ENCODE data around the gene KRTAP1-4. TPM values are rescaled to one million over a fixed set of nuclear protein-coding genes. Genes with fewer than 3 reads are reported as not detected.

Gene KRTAP1-4
- total and polyA plus RNA-seq, 7 experiments from 2014 or later: not detected

GRCh38 chr17:41016578-41017215 lies 13.3 kb downstream of the KRTAP1-4 start:
- Mint-ChIP-seq H3K27ac (no peak overlapping the region), H3K4me1 (no peaks in the 10 kb centered on the region), H3K36me3 (peaks cover 0 to 4% (median 0%) of the 10 kb centered on the region in 5 donors), H3K4me3 (no peak overlapping the region), H3K9me3 (peaks cover 0 to 5% (median 0%) of the 10 kb centered on the region in 11 donors), H3K27me3 (peaks cover 0 to 7% (median 6%) of the 10 kb centered on the region in 5 donors)
- ATAC-seq (no peak), DNase-seq (no peak)
- no peaks in the 10 kb centered on the region for H3K4me1 ChIP-seq (ENCODE audit: control insufficient read depth in 2 of 2, insufficient read depth in 2 of 2, low read length in 2 of 2)
- CTCF ChIA-PET: no interaction called here
- no peaks in the 10 kb centered on the region for H3K27me3 ChIP-seq (ENCODE audit: control insufficient read depth in 2 of 2, insufficient read depth in 2 of 2, low read length in 2 of 2)
- no peaks in the 10 kb centered on the region for H3K9me3 ChIP-seq (ENCODE audit: control insufficient read depth in 2 of 3, low read length in 3 of 3)
- H3K4me3 ChIP-seq (ENCODE audit: low read length): no peak overlapping the region
- POLR2A ChIA-PET: no interaction called here
- no peaks in the 10 kb centered on the region for H3K36me3 ChIP-seq (ENCODE audit: control insufficient read depth in 2 of 3, insufficient read depth in 3 of 3, low read length in 3 of 3)
- no peak overlapping the region for H3K27ac ChIP-seq (ENCODE audit: low read depth, low read length)
- intact Hi-C loops (cut with micrococcal nuclease): no loop called here

- H3K4me1 ChIP-seq (ENCODE audit: control insufficient read depth in 2 of 2, insufficient read depth in 2 of 2, low read length in 2 of 2): no peaks in the 10 kb centered on the region
- no peak overlapping the region for H3K27ac ChIP-seq (ENCODE audit: low read depth, low read length)
- DNase-seq (no peak), ATAC-seq (no peak)
- POLR2A ChIA-PET: no interaction called here
- Mint-ChIP-seq H3K27me3 (peaks cover 0 to 6% (median 3%) of the 10 kb centered on the region in 5 donors), H3K9me3 (no peaks in the 10 kb centered on the region), H3K27ac (no peak overlapping the region), H3K4me3 (no peak overlapping the region), H3K4me1 (no peaks in the 10 kb centered on the region), H3K36me3 (no peaks in the 10 kb centered on the region)
- no peaks in the 10 kb centered on the region for H3K9me3 ChIP-seq (ENCODE audit: control insufficient read depth in 2 of 3, low read length in 3 of 3)
- CTCF ChIA-PET: no interaction called here
- H3K36me3 ChIP-seq (ENCODE audit: control insufficient read depth in 2 of 3, insufficient read depth in 3 of 3, low read length in 3 of 3): no peaks in the 10 kb centered on the region
- H3K4me3 ChIP-seq (ENCODE audit: low read length): no peak overlapping the region
- intact Hi-C loops (cut with micrococcal nuclease): no loop called here
- no peaks in the 10 kb centered on the region for H3K27me3 ChIP-seq (ENCODE audit: control insufficient read depth in 2 of 2, insufficient read depth in 2 of 2, low read length in 2 of 2)
Measured at GRCh38 chr17:41015454-41015853, 14.5 kb downstream of the KRTAP1-4 start.

DNA sequence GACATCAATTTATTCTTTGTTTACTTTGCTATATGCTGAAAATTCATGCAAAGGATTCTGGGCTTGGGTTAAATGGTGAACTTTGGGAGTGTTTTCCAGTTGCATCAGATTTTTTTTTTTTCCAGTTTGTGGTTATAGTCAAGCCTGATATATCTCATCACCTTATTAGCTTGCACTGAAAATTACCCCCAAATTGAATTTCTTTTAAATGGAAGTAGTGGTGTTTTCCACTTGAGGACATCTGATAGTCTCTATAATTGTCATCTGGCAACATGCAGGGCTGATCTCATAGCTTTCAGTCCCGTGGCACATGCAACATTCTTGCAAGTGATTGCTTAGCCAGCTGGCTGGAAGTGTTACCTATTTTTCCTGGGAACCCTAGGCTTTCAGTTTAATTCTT lies 16.4 kb downstream of the KRTAP1-4 start:
- H3K36me3 ChIP-seq (ENCODE audit: control insufficient read depth in 2 of 3, insufficient read depth in 3 of 3, low read length in 3 of 3): no peaks in the 10 kb centered on the region
- H3K4me1 ChIP-seq (ENCODE audit: control insufficient read depth in 2 of 2, insufficient read depth in 2 of 2, low read length in 2 of 2): no peaks in the 10 kb centered on the region
- DNase-seq: no peak
- Mint-ChIP-seq H3K4me3 (no peak overlapping the region), H3K9me3 (no peaks in the 10 kb centered on the region), H3K36me3 (no peaks in the 10 kb centered on the region), H3K27ac (no peak overlapping the region), H3K27me3 (peaks cover 0 to 6% (median 3%) of the 10 kb centered on the region in 5 donors), H3K4me1 (no peaks in the 10 kb centered on the region)
- H3K27me3 ChIP-seq (ENCODE audit: control insufficient read depth in 2 of 2, insufficient read depth in 2 of 2, low read length in 2 of 2): no peaks in the 10 kb centered on the region
- H3K27ac ChIP-seq (ENCODE audit: low read depth, low read length): no peak overlapping the region
- POLR2A ChIA-PET: no interaction called here
- CTCF ChIA-PET: interaction anchor here (0.7 kb wide), 2 partner anchors 13 to 103 kb away, joined by 3 read pairs; no protein-coding TSS in a partner anchor
- ATAC-seq: no peak
- no peaks in the 10 kb centered on the region for H3K9me3 ChIP-seq (ENCODE audit: control insufficient read depth in 2 of 3, low read length in 3 of 3)
- no peak overlapping the region for H3K4me3 ChIP-seq (ENCODE audit: low read length)
- intact Hi-C loops (cut with micrococcal nuclease): no loop called here

- H3K9me3 Mint-ChIP-seq: no peaks in the 10 kb centered on the region
- Histone ChIP-seq H3K4me3 (ENCODE audit: low read length) (no peak overlapping the region), H3K27me3 (ENCODE audit: control insufficient read depth in 2 of 2, insufficient read depth in 2 of 2, low read length in 2 of 2) (no peaks in the 10 kb centered on the region), H3K9me3 (ENCODE audit: control insufficient read depth in 2 of 3, low read length in 3 of 3) (no peaks in the 10 kb centered on the region), H3K27ac (ENCODE audit: low read depth, low read length) (no peak overlapping the region), H3K36me3 (ENCODE audit: control insufficient read depth in 2 of 3, insufficient read depth in 3 of 3, low read length in 3 of 3) (no peaks in the 10 kb centered on the region), H3K4me1 (ENCODE audit: control insufficient read depth in 2 of 2, insufficient read depth in 2 of 2, low read length in 2 of 2) (no peaks in the 10 kb centered on the region)
- CTCF ChIA-PET: interaction anchor here (0.7 kb wide), 1 partner anchor 102 kb away, joined by 3 read pairs; no protein-coding TSS in a partner anchor
- POLR2A ChIA-PET: no interaction called here
- DNase-seq (no peak), ATAC-seq (no peak)
- intact Hi-C loops (cut with micrococcal nuclease): no loop called here
- no peak overlapping the region for H3K4me3 Mint-ChIP-seq
- no peaks in the 10 kb centered on the region for H3K4me1 Mint-ChIP-seq
- H3K27ac Mint-ChIP-seq: no peak overlapping the region
- no peaks in the 10 kb centered on the region for H3K36me3 Mint-ChIP-seq
- H3K27me3 Mint-ChIP-seq: peaks cover 0 to 6% (median 3%) of the 10 kb centered on the region in 5 donors
Measured at GRCh38 chr17:41013181-41013580, 16.8 kb downstream of the KRTAP1-4 start.

GRCh38 chr17:41012326-41013120 lies 17.5 kb downstream of the KRTAP1-4 start:
- CTCF ChIA-PET: no interaction called here

GRCh38 chr17:41010441-41010840 lies 19.6 kb downstream of the KRTAP1-4 start:
- Mint-ChIP-seq H3K4me3 (no peak overlapping the region), H3K4me1 (no peaks in the 10 kb centered on the region), H3K9me3 (no peaks in the 10 kb centered on the region), H3K27ac (no peak overlapping the region), H3K27me3 (peaks cover 0 to 5% (median 4%) of the 10 kb centered on the region in 5 donors), H3K36me3 (no peaks in the 10 kb centered on the region)
- Histone ChIP-seq H3K27ac (ENCODE audit: low read depth, low read length) (no peak overlapping the region), H3K9me3 (ENCODE audit: control insufficient read depth in 2 of 3, low read length in 3 of 3) (no peaks in the 10 kb centered on the region), H3K4me1 (ENCODE audit: control insufficient read depth in 2 of 2, insufficient read depth in 2 of 2, low read length in 2 of 2) (no peaks in the 10 kb centered on the region), H3K27me3 (ENCODE audit: control insufficient read depth in 2 of 2, insufficient read depth in 2 of 2, low read length in 2 of 2) (no peaks in the 10 kb centered on the region), H3K4me3 (ENCODE audit: low read length) (no peak overlapping the region), H3K36me3 (ENCODE audit: control insufficient read depth in 2 of 3, insufficient read depth in 3 of 3, low read length in 3 of 3) (no peaks in the 10 kb centered on the region)
- ChIA-PET POLR2A (interaction anchor here (0.6 kb wide), 1 partner anchor 37 kb away, joined by 3 read pairs; no protein-coding TSS in a partner anchor), CTCF (no interaction called here)
- intact Hi-C loops (cut with micrococcal nuclease): no loop called here
- ATAC-seq (no peak), DNase-seq (no peak)

More at GRCh38 chr17:41012326-41013120, 17.5 kb downstream of the KRTAP1-4 start:
- H3K36me3 Mint-ChIP-seq: no peaks in the 10 kb centered on the region
- H3K4me1 Mint-ChIP-seq: no peaks in the 10 kb centered on the region
- Histone ChIP-seq H3K4me3 (ENCODE audit: low read length) (no peak overlapping the region), H3K4me1 (ENCODE audit: control insufficient read depth in 2 of 2, insufficient read depth in 2 of 2, low read length in 2 of 2) (no peaks in the 10 kb centered on the region), H3K27me3 (ENCODE audit: control insufficient read depth in 2 of 2, insufficient read depth in 2 of 2, low read length in 2 of 2) (no peaks in the 10 kb centered on the region), H3K27ac (ENCODE audit: low read depth, low read length) (no peak overlapping the region), H3K9me3 (ENCODE audit: control insufficient read depth in 2 of 3, low read length in 3 of 3) (no peaks in the 10 kb centered on the region), H3K36me3 (ENCODE audit: control insufficient read depth in 2 of 3, insufficient read depth in 3 of 3, low read length in 3 of 3) (no peaks in the 10 kb centered on the region)
- H3K4me3 Mint-ChIP-seq: no peak overlapping the region
- intact Hi-C loops (cut with micrococcal nuclease): no loop called here
- no peak for DNase-seq
- peaks cover 0 to 6% (median 3%) of the 10 kb centered on the region in 5 donors for H3K27me3 Mint-ChIP-seq
- H3K27ac Mint-ChIP-seq: no peak overlapping the region
- no peaks in the 10 kb centered on the region for H3K9me3 Mint-ChIP-seq
- POLR2A ChIA-PET: no interaction called here
- no peak for ATAC-seq
